ENCODE data around the gene ORC3.
"Not testable (repeated sequence)": the region's sequence is repeated elsewhere in the genome, so short reads cannot be mapped to it uniquely, and the experiment has no call there.

DNA sequence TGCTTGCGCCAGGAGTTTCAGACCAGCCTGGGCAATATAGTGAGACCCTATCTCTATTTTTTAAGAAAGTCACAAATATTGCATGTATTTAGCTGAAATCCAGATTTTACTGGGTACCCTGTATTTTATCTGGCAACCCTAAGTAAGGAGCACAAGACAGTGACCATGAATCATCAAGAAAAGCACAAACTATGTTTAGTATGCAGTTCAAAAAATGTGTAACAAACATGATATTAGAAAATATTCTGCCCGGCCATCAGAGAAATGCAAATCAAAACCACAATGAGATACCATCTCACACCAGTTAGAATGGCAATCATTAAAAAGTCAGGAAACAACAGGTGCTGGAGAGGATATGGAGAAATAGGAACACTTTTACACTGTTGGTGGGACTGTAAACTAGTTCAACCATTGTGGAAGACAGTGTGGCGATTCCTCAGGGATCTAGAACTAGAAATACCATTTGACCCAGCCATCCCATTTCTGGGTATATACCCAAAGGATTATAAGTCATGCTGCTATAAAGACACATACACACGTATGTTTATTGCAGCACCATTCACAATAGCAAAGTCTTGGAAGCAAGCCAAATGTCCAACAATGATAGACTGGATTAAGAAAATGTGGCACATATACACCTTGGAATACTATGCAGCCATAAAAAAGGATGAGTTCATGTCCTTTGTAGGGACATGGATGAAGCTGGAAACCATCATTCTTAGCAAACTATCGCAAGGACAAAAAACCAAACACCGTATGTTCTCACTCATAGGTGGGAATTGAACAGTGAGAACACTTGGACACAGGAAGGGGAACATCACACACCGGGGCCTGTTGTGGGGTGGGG is 118.9 kb downstream of the ORC3 start:
- TF ChIP-seq CTCF, POLR2A (IDR thresholded peaks at IDR 0.05): not testable (repeated sequence)

Measured in uterus (tissue), 2 donors.